Endometrial microvascular endothelial cells (primary cell): Measurements from ENCODE around the gene AP4E1. TPM values are rescaled to one million over a fixed set of nuclear protein-coding genes. Genes with fewer than 3 reads are reported as not detected.

ENCODE experiments used
- in situ Hi-C: cut with HindIII; loops from 2 replicates; pipeline ENCODE4 v1.10.0; 2017; ENCODE audit warnings: low sequenced_read_pairs, low pct_unique_long_range_greater_than_20kb; ENCODE audit errors: inconsistent ontology term
- total RNA-seq: library from RNA; depleted of rRNA; stranded (reverse); fragments of >200 nt; gene quantifications from one replicate; pipeline ENCODE4 v1.2.3, GENCODE V29; 2015; ENCODE audit errors: inconsistent ontology term

Gene AP4E1
- total RNA-seq, 1 donor from 2014 or later = 10.6 TPM

DNA sequence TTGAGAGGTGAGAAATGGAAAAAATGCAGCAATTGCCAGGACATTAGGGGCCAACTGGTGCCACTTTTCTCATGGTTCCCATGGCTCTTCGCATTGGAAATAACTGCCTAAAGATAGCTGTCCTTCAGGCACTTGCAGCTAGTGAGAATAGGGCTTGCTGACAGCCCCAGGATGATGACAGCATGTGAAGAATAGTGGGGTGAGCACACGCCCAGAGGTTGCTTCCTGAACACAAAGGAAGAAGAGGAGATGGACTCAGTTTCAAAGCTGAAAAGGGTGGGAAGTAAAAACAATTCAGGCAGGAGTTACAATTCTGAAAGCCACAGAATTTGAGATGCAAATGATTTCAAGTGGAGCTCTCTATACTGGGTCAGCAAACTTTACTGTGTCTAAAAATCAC lies 140.6 kb downstream of the AP4E1 start:
- in situ Hi-C loops = no loop called here

DNA sequence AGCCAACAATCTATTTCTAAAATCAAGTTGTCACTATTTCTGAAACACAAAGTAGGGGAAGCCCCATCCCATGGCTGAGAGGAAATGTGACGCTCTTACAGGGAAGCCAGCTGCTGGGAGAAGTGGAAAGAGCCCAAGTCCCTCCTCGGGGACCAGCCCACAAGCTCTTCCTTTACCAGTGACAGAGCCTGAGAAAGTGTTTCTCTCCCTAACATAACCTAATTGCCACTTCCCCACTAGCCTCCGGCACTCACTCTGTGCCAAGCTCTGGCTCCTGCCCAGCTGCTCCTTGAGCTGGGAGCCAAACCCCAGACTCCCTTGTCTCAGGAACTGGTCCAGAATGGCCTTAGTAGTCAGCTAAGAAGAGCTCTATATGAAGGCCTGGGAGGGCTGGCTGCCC lies 143.3 kb downstream of the AP4E1 start:
- in situ Hi-C loops = no loop called here

DNA sequence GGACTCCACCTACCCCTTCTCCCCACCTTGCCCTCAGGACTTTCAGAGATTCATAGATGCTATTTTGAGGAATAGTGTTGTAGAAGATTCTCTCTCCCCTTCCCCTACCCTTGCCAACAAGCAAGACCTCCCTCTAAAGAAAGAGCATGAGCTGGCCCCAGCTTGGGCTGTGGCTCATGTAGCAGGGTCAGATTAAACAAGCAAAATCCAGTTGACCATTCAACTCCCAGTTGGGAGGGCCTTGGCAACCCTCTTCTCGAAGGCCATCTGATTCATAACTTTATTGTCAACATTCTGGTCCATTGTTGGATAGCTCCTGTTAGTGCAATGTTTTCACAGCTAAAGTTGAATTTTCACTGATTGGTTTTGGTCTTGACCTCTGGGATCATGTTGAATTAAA lies 145.1 kb downstream of the AP4E1 start:
- in situ Hi-C loops = no loop called here

DNA sequence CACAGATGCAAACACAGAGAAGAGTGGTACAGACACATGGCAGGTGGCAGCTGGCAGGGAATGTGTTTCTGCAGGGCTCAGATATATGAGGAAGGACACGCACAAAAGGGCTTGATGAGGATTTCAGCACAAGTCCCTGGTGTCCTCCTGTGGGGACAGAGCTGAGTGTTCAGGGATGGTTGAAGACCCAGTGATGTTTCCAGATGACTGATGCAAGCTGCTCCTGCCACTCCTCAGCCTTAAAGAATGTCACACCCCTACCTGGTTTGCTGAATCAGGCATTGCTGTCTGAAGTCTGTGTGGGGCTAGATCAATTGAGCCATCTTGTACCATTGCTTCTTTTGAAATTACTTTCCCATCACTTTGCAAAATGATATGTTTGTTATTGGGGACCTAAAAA lies 146.1 kb downstream of the AP4E1 start:
- in situ Hi-C loops = no loop called here

Other genes with a start within 250 kb of the AP4E1 start
- 20.5 TPM for gene TRPM7, start 221.9 kb upstream of the AP4E1 start, total RNA-seq
- gene SPPL2A, start 143.0 kb upstream of the AP4E1 start, total RNA-seq = 90.2 TPM
- 17.7 TPM for gene TNFAIP8L3, start 186.2 kb downstream of the AP4E1 start, total RNA-seq